Activated B cell treated with CpG ODN at 0.5 μM for 24 hours (primary cell): ENCODE measurements around the gene MORN4. TPM values are rescaled to one million over a fixed set of nuclear protein-coding genes. Genes with fewer than 3 reads are reported as not detected.

Experiments
- ATAC-seq: fragments of 200-7000 bp; cut with Tn5 transposase; one replicate; pipeline ENCODE4 v1.10.0; 2021; ENCODE audit warnings: low read depth, mild to moderate bottlenecking, moderate library complexity
- CTCF ChIA-PET: fragments of 350-600 bp; sonication (Branson Sonifier 250); formaldehyde crosslinking; loops from one replicate; lab custom pipeline; 2021; ENCODE audit warnings: antibody characterized with exemption; lab: Charles Lee
- POLR2A ChIA-PET: fragments of 350-600 bp; sonication (Branson Sonifier 250); formaldehyde crosslinking; loops from one replicate; lab custom pipeline; 2021; ENCODE audit warnings: antibody characterized with exemption; lab: Charles Lee
- DNase-seq: peaks from one replicate; pipeline ENCODE4 v3.0.0; 2022
- H3K27ac Mint-ChIP-seq: one replicate; pipeline ENCODE4 v1.8.0; 2020; ENCODE audit warnings: mixed read lengths
- H3K27me3 Mint-ChIP-seq: one replicate; pipeline ENCODE4 v1.8.0; 2021; ENCODE audit warnings: mixed read lengths
- H3K36me3 Mint-ChIP-seq: one replicate; pipeline ENCODE4 v1.8.0; 2021; ENCODE audit warnings: low read depth, mixed read lengths
- H3K4me1 Mint-ChIP-seq: one replicate; pipeline ENCODE4 v1.8.0; 2021; ENCODE audit warnings: mixed read lengths
- H3K4me3 Mint-ChIP-seq: one replicate; pipeline ENCODE4 v1.8.0; 2020; ENCODE audit warnings: mild to moderate bottlenecking, mixed read lengths
- H3K9me3 Mint-ChIP-seq: one replicate; pipeline ENCODE4 v1.8.0; 2020; ENCODE audit warnings: mixed read lengths
- intact Hi-C: fragments of 100-400 bp; cut with micrococcal nuclease; formaldehyde crosslinking; loops from one replicate; pipeline ENCODE4 v1.15.1; 2024
- total RNA-seq: library from RNA; stranded (reverse); gene quantifications from 2 replicates; pipeline ENCODE4 v1.2.3, GENCODE V29; 2022
- TF ChIP-seq, protein P1 (sequence below): fragments of 200-600 bp; IDR thresholded peaks from one replicate; pipeline ENCODE4 v1.8.0; 2022; ENCODE audit warnings: antibody characterized with exemption, mild to moderate bottlenecking

The MORN4 gene
- total RNA-seq, 1 donor from 2014 or later: 2.9 TPM

DNA sequence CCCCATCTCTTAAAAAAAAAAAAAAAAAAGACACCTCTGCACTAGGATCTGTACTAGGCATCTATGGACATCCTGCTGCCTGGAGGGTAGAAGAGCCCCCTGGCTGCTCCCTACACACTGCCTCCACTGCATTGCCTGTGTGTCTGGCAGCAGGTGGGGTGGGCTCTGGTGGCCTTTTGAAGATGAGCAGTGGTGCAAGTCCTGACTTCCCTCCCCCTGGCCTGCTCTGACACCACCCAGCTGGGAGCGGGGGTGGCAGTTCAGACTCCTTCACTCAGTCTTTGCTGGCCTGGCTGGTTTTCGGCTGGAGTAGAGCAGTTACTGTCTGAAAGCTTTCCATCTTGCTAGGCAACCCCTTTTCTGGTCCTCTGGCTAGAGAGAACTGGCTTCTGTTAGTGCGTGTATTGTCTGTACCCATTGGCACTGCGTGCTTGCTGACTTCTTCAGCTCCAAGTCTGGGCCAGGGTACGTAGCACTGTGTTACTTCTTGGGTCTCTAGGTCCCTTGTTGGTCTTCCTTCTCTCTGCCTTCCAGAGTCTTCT is 26.1 kb downstream of the MORN4 start:
- intact Hi-C loops: no loop called here
- no peak for DNase-seq
- Mint-ChIP-seq H3K36me3 (no peaks in the 10 kb centered on the region), H3K4me1 (no peaks in the 10 kb centered on the region), H3K27ac (no peak overlapping the region), H3K9me3 (no peaks in the 10 kb centered on the region), H3K4me3 (no peak overlapping the region), H3K27me3 (peaks cover 2% of the 10 kb centered on the region)
- ChIA-PET CTCF (no interaction called here), POLR2A (no interaction called here)
- TF ChIP-seq, protein P1, sequence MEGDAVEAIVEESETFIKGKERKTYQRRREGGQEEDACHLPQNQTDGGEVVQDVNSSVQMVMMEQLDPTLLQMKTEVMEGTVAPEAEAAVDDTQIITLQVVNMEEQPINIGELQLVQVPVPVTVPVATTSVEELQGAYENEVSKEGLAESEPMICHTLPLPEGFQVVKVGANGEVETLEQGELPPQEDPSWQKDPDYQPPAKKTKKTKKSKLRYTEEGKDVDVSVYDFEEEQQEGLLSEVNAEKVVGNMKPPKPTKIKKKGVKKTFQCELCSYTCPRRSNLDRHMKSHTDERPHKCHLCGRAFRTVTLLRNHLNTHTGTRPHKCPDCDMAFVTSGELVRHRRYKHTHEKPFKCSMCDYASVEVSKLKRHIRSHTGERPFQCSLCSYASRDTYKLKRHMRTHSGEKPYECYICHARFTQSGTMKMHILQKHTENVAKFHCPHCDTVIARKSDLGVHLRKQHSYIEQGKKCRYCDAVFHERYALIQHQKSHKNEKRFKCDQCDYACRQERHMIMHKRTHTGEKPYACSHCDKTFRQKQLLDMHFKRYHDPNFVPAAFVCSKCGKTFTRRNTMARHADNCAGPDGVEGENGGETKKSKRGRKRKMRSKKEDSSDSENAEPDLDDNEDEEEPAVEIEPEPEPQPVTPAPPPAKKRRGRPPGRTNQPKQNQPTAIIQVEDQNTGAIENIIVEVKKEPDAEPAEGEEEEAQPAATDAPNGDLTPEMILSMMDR: no peak
- ATAC-seq: no peak

DNA sequence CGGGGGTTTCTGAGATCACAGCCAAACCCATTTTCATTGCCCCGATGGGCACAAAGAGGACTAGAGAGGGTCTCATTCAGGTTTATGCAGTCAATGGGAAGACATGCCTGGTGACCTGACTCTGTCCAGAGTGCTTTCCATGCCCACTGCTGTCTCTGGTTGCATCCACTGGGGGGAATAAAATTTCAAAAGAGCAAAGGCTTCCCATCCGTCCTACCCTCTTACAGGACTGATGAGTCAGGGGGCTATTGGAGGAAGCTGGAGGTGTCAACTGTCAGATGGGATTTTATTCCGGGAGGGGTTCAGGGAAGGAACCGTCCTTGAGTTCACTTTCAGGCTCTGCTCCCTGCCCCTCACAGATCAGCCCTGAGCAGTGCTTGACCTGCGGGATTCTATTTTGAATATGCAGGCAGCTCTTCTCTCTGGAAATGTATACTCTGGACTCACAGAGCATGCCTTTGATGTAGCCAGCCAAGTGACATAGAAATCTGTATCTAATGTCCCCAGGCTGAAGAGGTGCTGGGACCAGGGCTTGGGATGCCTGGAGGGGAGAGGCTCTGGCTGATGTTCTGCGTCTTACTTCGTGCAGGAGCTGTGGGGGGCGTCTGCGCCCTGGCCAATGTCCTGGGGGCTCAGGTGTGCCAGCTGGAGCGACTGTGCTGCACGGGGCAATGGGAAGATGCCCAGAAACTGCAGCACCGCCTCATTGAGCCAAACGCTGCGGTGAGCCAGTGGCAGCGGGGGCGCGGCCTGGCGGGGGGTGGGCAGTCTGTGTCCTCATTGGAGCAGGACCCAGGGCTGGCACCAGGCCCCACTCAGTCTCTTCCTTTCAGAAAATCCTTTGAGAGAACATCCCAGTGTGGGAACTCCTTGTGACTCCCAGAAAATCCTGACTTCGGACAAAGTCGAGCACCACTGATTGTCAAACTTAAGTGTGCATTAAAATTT is 31.8 kb downstream of the MORN4 start:
- CTCF ChIA-PET: no interaction called here
- intact Hi-C loops: no loop called here
- ATAC-seq (no peak), DNase-seq (no peak)
- TF ChIP-seq, protein P1: no peak
- Mint-ChIP-seq H3K4me1 (no peaks in the 10 kb centered on the region), H3K9me3 (no peaks in the 10 kb centered on the region), H3K4me3 (no peak overlapping the region), H3K36me3 (no peaks in the 10 kb centered on the region), H3K27ac (no peak overlapping the region), H3K27me3 (peaks cover 2% of the 10 kb centered on the region)
- POLR2A ChIA-PET: no interaction called here

DNA sequence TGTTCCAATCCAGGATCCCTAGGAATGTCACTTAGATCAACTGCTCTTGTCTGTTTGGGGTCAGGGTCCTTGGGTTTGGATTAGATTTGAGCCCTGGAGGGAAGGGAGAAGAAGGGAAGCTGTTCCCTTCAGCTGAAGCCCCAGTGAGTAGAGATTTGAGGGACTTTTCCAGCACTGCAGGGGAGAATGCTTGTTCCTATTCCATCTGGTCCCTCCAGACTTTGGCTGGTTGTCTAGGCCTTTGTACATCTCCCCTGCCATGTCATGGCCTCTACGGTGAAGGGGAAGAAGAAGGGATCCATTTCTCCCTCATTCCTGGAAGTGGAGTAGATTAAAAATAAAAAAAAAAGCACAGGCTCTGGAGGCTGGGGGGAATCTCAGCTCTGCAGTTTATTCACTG is 32.7 kb downstream of the MORN4 start:
- TF ChIP-seq, protein P1: no peak
- Mint-ChIP-seq H3K27me3 (peaks cover under 1% of the 10 kb centered on the region), H3K4me1 (no peaks in the 10 kb centered on the region), H3K4me3 (no peak overlapping the region), H3K27ac (no peak overlapping the region), H3K36me3 (no peaks in the 10 kb centered on the region), H3K9me3 (no peaks in the 10 kb centered on the region)
- DNase-seq: no peak
- no peak for ATAC-seq
- intact Hi-C loops: no loop called here
- ChIA-PET POLR2A (no interaction called here), CTCF (no interaction called here)

DNA sequence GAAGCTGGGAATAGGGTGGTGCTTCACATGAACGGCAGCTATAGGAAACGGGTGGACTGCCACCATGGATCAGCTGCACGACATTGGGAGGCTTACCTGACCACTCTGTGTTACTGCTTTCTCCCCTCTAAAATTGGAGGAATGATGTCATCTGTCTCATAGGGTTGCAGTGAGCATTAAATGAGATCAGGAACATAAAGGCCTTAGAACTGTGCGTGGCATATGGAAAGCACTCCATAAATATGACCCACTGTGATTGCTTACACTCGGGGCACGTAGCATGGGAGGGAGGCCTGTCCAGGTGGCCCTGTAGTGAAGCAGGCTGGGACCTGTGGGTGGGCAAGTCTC is 34.1 kb downstream of the MORN4 start:
- ATAC-seq (no peak), DNase-seq (no peak)
- H3K4me1 Mint-ChIP-seq: no peaks in the 10 kb centered on the region
- no peaks in the 10 kb centered on the region for H3K36me3 Mint-ChIP-seq
- no peaks in the 10 kb centered on the region for H3K9me3 Mint-ChIP-seq
- no peak overlapping the region for H3K27ac Mint-ChIP-seq
- no peaks in the 10 kb centered on the region for H3K27me3 Mint-ChIP-seq
- TF ChIP-seq, protein P1: no peak
- POLR2A ChIA-PET: no interaction called here
- CTCF ChIA-PET: no interaction called here
- no peak overlapping the region for H3K4me3 Mint-ChIP-seq
- intact Hi-C loops: no loop called here

DNA sequence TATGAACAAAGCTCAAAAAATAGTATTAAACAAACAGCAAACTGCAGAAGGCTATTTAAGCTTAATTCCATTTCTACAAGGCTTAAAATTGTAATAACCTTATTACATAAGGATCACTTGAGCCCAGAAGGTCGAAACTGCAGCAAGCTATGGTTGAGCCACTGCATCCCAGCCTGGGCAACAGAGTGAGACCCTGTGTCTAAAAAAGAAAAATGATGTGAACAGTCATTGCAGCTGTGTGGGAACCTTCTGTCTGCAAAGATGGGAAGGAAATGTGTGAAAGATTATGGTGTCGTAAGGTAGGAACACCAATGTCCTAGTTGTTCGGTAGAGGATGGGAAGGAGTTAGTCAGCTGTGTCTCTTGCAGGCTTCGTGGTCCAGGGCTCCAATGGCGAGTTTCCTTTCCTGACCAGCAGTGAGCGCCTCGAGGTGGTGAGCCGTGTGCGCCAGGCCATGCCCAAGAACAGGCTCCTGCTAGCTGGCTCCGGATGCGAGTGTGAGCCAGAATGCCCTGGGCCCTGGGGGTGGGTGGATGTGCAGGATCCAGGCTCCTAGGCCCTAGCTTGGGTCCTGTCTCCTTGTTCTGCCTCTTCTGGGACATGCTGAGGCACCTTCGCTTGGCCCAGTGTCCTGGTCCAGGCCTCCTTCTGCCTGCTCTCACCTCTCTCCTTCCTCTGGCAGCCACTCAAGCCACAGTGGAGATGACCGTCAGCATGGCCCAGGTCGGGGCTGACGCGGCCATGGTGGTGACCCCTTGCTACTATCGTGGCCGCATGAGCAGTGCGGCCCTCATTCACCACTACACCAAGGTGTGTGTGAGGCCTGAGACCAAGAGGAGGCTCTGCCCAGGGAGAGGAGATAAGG is 34.7 kb downstream of the MORN4 start:
- intact Hi-C loops: no loop called here
- CTCF ChIA-PET: no interaction called here
- Mint-ChIP-seq H3K4me3 (no peak overlapping the region), H3K27ac (no peak overlapping the region), H3K4me1 (no peaks in the 10 kb centered on the region), H3K9me3 (no peaks in the 10 kb centered on the region), H3K27me3 (no peaks in the 10 kb centered on the region), H3K36me3 (no peaks in the 10 kb centered on the region)
- no peak for DNase-seq
- POLR2A ChIA-PET: no interaction called here
- ATAC-seq: no peak
- TF ChIP-seq, protein P1: no peak
